ENCODE measurements around the gene HOXC5.

The HOXC5 gene

DNA sequence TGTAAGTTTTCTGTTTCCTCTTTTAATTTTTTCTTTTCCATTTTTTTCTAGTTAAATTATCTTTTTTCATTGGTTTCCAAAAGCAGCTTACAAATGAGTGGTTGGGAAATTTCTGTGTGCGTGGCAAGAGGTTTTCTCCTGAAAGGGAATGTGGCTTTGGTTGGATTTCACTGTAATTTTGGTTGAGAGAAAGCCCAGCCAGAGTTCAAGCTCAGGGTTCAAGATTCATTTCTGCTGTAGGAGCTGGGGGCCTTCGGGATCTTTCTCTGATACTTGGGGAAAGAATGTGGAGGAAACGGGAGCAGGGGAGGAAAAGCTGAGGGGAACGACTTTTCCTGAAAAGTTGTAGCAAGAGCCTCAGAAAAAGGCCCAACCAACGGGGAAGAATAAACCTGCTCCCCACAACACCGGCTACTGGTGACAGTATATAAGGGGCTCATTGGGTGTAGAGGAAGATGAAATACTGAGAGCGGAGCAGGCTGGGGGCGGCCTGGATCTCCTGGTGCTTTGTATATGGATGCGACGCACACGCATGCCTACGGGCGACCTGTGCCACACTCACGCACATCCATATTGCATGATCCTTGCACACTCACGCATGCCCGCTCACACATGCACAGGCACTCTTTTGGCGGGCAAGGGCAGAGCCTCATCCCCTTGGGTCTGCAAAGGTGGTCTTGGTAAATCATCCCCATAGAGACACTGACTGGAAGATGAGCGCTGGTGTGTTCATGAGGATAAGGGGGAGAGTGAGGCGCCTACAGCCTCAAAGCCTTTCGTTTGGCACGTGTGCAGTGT lies 46.0 kb upstream of the HOXC5 start:
- no peaks in the 10 kb centered on the region; the same call in 1 of the 2 replicates for H4K20me1 ChIP-seq (ENCODE audit: insufficient read depth, low read length)
- TF ChIP-seq EZH2 (optimal IDR thresholded peaks at IDR 0.05; ENCODE audit: low read depth, low read length) = no peak
- TF ChIP-seq EZH2phosphoT487 (IDR thresholded peaks at IDR 0.05; ENCODE audit: low read length) = no peak
- TF ChIP-seq, protein P1, sequence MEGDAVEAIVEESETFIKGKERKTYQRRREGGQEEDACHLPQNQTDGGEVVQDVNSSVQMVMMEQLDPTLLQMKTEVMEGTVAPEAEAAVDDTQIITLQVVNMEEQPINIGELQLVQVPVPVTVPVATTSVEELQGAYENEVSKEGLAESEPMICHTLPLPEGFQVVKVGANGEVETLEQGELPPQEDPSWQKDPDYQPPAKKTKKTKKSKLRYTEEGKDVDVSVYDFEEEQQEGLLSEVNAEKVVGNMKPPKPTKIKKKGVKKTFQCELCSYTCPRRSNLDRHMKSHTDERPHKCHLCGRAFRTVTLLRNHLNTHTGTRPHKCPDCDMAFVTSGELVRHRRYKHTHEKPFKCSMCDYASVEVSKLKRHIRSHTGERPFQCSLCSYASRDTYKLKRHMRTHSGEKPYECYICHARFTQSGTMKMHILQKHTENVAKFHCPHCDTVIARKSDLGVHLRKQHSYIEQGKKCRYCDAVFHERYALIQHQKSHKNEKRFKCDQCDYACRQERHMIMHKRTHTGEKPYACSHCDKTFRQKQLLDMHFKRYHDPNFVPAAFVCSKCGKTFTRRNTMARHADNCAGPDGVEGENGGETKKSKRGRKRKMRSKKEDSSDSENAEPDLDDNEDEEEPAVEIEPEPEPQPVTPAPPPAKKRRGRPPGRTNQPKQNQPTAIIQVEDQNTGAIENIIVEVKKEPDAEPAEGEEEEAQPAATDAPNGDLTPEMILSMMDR (IDR thresholded peaks at IDR 0.05; ENCODE audit: low read length) = no peak
- no peak overlapping the region for H3K4me2 ChIP-seq (ENCODE audit: low read depth, low read length)
- H3F3A ChIP-seq (ENCODE audit: insufficient read depth, low read length) = 0 out of 2 replicates have a peak, but pooled peaks cover 3% of the 10 kb centered on the region
- H3K4me1 ChIP-seq (ENCODE audit: low read length) = peaks cover 19% of the 10 kb centered on the region; the same call in 1 of the 2 replicates
- no peaks in the 10 kb centered on the region for H3K9me3 ChIP-seq (replicated peaks; ENCODE audit: insufficient read depth, low read length)
- no peak for DNase-seq
- H3K36me3 ChIP-seq (replicated peaks; ENCODE audit: insufficient read depth, low read length) = no peaks in the 10 kb centered on the region
- H3K4me3 ChIP-seq (ENCODE audit: low read length) = no peak overlapping the region
- peaks cover 96% of the 10 kb centered on the region for H3K27me3 ChIP-seq (replicated peaks; ENCODE audit: insufficient read depth, low read length)
- H3K27ac ChIP-seq (ENCODE audit: low read length) = no peak overlapping the region
- no peak overlapping the region for H3K9ac ChIP-seq (ENCODE audit: low read length)
- H3K9me2 ChIP-seq (replicated peaks; ENCODE audit: insufficient read depth, low read length) = no peaks in the 10 kb centered on the region
- no peak overlapping the region for H2AFZ ChIP-seq (ENCODE audit: low read length)
- H3K79me2 ChIP-seq (ENCODE audit: low read length) = no peaks in the 10 kb centered on the region

DNA sequence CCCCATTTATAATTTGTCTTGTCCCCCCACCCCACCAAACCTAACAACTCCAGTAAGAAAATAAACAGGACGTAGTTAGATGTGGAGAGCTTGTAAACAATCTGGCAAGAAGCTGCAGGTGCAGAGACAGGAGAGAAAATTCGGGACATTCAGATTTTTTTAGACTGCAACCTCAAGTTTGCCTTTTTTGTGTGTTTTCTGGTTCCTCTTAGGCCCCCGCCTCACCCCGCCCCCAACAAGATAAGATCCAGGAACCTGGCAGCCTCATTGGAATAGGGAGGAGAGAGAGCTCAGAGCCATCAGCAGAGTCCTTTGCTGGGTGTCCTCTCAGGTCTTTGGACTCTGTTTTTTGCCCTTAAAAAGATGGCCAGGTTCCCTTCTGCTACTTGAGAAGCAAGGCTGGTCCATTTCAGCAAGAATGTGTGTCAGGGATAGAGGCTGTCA lies 45.0 kb upstream of the HOXC5 start:
- Histone ChIP-seq H3K27me3 (replicated peaks; ENCODE audit: insufficient read depth, low read length) (peaks cover 96% of the 10 kb centered on the region), H3K4me3 (ENCODE audit: low read length) (no peak overlapping the region), H3K9me2 (replicated peaks; ENCODE audit: insufficient read depth, low read length) (no peaks in the 10 kb centered on the region), H3K79me2 (ENCODE audit: low read length) (no peaks in the 10 kb centered on the region), H3K4me1 (ENCODE audit: low read length) (peaks cover 20% of the 10 kb centered on the region; the same call in 1 of the 2 replicates), H3K9me3 (replicated peaks; ENCODE audit: insufficient read depth, low read length) (no peaks in the 10 kb centered on the region), H3K9ac (ENCODE audit: low read length) (no peak overlapping the region), H3K27ac (ENCODE audit: low read length) (no peak overlapping the region), H3K36me3 (replicated peaks; ENCODE audit: insufficient read depth, low read length) (no peaks in the 10 kb centered on the region), H4K20me1 (ENCODE audit: insufficient read depth, low read length) (no peaks in the 10 kb centered on the region), H2AFZ (ENCODE audit: low read length) (no peak overlapping the region), H3K4me2 (ENCODE audit: low read depth, low read length) (no peak overlapping the region), H3F3A (ENCODE audit: insufficient read depth, low read length) (0 out of 2 replicates have a peak, but pooled peaks cover 3% of the 10 kb centered on the region)
- no peak for DNase-seq
- TF ChIP-seq, protein P1 (IDR thresholded peaks at IDR 0.05; ENCODE audit: low read length) = no peak
- TF ChIP-seq EZH2phosphoT487 (IDR thresholded peaks at IDR 0.05; ENCODE audit: low read length) = no peak

DNA sequence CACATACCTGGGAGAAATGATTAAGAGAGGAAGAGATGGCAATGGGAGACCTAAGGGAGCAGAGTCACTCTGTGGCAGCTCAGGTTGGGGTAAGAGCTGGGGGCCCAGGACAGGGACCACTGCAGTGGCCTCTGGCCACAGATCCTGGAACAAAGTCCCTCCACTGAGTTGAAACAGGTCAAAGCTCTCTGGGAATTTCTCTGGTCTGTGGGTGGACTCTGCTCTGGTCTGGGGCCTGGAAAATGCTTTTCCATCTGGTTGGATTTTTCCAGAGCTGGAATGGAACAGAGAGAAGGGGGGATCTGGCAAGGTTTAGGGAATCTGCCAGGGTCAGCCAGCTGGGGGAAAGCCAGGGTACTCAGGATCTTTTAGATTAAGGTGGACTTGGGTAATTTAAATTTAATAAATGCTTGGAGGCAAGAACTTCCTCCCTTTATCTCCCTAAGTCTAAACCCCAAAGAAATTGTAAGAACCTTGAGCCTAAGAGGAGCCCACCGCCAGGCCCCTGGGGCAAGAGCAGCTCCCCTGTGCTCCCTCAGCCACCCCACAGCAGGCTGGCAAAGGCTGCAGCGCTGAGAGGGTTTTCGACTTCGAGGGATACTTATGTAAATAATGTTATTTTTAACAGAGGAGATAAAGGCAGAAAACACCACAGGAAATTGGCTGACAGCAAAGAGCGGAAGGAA lies 44.2 kb upstream of the HOXC5 start:
- H3K9me3 ChIP-seq (replicated peaks; ENCODE audit: insufficient read depth, low read length) = no peaks in the 10 kb centered on the region
- peaks cover 96% of the 10 kb centered on the region for H3K27me3 ChIP-seq (replicated peaks; ENCODE audit: insufficient read depth, low read length)
- H3K9me2 ChIP-seq (replicated peaks; ENCODE audit: insufficient read depth, low read length) = no peaks in the 10 kb centered on the region
- H3K27ac ChIP-seq (ENCODE audit: low read length) = no peak overlapping the region
- no peak overlapping the region for H3K9ac ChIP-seq (ENCODE audit: low read length)
- H3F3A ChIP-seq (ENCODE audit: insufficient read depth, low read length) = 0 out of 2 replicates have a peak, but pooled peaks cover 6% of the 10 kb centered on the region
- no peak overlapping the region for H3K4me3 ChIP-seq (ENCODE audit: low read length)
- no peaks in the 10 kb centered on the region for H3K36me3 ChIP-seq (replicated peaks; ENCODE audit: insufficient read depth, low read length)
- TF ChIP-seq EZH2 (optimal IDR thresholded peaks at IDR 0.05; ENCODE audit: low read depth, low read length) (no peak), EZH2phosphoT487 (IDR thresholded peaks at IDR 0.05; ENCODE audit: low read length) (no peak)
- TF ChIP-seq, protein P1 (IDR thresholded peaks at IDR 0.05; ENCODE audit: low read length) = no peak
- no peak overlapping the region for H2AFZ ChIP-seq (ENCODE audit: low read length)
- no peaks in the 10 kb centered on the region for H4K20me1 ChIP-seq (ENCODE audit: insufficient read depth, low read length)
- H3K4me1 ChIP-seq (ENCODE audit: low read length) = peaks cover 20% of the 10 kb centered on the region; the same call in 1 of the 2 replicates
- peak overlapping the region; percentile 79 for H3K4me2 ChIP-seq (ENCODE audit: low read depth, low read length)
- no peak for DNase-seq
- no peaks in the 10 kb centered on the region for H3K79me2 ChIP-seq (ENCODE audit: low read length)
